T47D (cell line): ENCODE data around the gene FBXL5.

ENCODE experiments used
- DNase-seq, 2 experiments: peaks; one replicate each; pipeline versions ENCODE4 v3.0.0 to v3.0.0-alpha.2; 2011 to 2012; ENCODE audit warnings: low read depth in 1 of 2, low spot score in 1 of 2
- JUND ChIP-seq: IDR thresholded peaks from 2 replicates; pipeline ENCODE4 v1.6.1; 2012; ENCODE audit warnings: low read depth
- in situ Hi-C: cut with HindIII; loops from 2 replicates; pipeline ENCODE4 v1.10.0; 2016; ENCODE audit warnings: low sequenced_read_pairs, low pct_unique_long_range_greater_than_20kb

FBXL5 gene

DNA sequence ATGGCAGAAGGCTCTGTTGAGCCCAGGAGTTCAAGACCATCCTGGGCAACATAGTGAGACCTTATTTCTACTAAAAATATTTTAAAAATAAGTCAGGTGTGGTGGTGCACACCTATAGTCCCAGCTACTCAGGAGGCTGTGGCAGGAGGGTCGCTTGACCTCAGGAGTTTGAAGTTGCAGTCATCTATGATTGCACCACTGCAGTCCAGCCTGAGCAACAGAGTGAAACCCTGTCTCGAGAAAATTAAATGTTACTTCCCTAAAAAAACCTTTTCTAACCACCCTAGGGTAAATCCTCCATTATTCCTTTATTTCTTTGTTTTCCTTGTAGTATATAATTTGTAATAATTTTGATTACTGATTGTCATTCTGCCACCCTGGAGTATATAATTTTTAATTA, 34.4 kb upstream of the FBXL5 start:
- no peak for TF ChIP-seq JUND
- in situ Hi-C loops: no loop called here
- DNase-seq: no peak

DNA sequence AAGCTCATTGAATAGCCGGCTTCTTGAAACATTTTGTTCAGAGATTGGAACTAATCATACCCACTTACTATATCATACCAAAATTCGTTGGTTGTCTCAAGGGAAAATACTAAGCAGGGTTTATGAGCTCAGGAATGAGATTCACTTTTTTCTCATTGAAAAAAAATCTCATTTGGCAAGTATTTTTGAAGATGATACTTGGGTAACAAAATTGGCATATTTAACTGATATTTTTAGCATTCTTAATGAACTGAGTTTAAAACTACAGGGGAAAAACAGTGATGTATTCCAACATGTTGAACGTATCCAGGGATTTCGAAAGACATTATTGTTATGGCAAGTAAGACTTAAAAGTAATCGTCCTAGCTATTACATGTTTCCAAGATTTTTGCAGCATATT, 32.9 kb upstream of the FBXL5 start:
- no peak for TF ChIP-seq JUND
- in situ Hi-C loops: no loop called here
- DNase-seq: no peak

DNA sequence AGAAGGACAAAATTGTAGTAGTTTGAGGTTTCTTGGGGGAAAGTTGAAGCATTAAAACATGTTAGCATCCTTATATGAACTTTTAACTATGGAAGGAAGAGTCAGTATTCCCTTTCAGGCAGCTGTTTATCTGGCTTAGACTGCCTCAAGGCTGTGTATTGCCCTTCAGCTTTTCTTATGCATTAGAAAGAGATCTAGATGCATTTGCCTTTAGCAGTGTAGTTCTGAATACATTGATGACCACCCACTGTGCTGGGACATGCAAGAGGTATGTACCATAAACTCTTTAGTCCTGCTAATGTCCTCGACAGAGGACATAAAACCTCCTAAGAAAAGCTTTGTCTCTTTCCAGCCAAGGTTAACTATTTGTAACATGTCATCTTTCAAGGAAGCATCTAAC, 29.3 kb upstream of the FBXL5 start:
- in situ Hi-C loops: no loop called here
- no peak for TF ChIP-seq JUND
- no peak for DNase-seq

DNA sequence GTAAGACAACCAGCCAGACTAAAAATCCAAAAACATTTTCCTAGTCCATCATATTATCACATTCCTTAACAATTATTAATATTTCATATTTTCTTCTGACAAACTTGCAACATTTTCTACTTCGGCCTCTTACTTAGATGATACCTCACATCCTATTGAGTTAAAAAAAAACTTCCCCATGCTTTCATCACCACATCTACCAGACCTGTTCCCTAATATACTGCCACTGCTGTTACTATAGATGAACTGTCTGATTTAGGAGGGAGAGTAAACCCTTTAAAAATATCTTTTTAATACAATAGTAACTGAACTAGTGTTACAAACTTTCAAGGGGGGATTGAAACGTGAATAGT, 28.0 kb upstream of the FBXL5 start:
- no peak for TF ChIP-seq JUND
- in situ Hi-C loops: no loop called here
- no peak for DNase-seq

DNA sequence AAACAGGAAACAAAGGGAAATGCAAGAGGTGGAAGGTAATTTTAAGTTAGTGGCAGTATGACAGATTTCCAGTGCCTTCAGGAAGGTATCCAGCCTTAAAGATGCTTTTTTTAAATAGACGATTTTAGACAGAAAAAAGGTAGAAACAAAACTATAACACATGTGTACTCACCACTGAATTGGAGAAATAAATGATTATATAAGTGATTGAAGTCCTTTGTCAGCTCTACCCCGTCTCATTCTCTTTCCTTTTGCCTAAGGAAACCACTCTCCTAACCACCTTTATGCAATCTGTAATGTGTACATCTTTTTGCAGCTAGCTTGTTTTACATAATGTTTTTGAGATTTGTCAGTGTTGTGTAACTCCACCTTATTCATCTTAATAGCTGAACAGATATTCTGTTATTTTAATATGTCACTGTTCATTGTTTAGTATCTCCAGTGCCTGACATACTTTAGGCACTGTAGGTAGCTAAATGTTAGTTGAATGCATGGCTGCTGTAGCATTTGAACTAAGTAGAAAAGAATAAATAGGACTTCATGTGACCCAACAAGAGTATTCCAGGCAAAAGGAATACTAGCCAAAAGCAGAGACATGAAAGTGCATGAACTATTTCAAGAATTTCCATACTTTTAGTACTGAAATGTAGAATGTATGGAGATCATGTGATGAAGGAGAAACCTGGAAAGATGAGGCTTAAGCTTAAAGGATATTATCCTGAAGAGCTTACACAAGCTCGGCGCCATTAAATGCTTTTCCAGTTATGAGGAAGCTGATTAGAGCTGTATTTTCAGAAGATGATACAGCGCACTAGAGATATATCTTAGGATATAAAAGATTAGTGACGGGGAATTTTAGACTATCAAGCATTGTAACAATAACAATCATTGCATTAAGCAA, 27.3 kb upstream of the FBXL5 start:
- in situ Hi-C loops: no loop called here
- DNase-seq: no peak
- TF ChIP-seq JUND: no peak

DNA sequence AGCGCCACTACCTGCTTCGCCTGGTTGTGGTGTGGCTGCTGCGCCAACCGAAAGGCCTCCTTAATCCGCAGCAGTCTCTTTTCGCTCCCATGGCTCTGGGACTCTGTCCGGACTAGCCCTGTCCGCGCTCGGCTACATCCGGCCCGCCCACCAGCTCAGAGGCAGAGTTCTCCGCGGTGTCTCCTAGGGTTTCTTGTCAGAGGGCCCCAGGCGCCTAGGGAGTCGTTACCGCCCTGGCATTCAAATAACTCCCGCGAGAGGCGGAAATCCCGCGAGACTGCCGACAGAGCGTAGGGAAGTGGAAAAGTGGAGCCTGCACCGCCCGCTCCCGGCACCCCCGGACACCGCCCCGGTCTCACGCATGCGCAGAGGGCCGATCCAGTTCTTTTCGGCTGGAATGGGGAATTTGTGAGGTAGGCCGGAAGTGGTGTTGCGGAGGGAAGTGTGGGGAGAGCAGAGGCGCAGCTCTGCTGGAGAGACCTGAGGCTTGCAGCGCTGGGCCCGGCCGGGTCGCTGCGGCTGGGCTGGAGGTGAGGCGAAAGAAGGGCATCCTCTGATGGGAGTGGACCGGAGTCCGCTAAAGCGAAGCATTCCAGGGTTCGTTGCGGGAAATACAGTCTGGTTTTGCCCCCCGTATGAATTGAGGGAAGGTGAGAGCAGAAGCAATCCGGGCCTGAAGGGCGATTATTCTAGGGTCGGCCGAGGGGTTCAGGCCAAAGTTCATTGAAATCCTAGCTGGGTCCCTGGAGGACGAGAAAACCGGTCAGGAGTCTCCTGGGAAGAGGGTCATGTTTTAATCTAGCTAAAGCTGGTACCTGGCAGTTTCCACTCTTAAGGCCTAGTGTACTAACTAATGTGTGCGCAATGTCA, 26.4 kb upstream of the FBXL5 start, which contains the start of gene FAM200B:
Gene FAM200B, plus strand, starts transcription at position 456 of the 870 bp plus-strand sequence. CDS start 5,151 bp downstream, outside the sequence.
- no peak for TF ChIP-seq JUND
- in situ Hi-C loops: no loop called here
- DNase-seq: peak; percentile 79 to 98

DNA sequence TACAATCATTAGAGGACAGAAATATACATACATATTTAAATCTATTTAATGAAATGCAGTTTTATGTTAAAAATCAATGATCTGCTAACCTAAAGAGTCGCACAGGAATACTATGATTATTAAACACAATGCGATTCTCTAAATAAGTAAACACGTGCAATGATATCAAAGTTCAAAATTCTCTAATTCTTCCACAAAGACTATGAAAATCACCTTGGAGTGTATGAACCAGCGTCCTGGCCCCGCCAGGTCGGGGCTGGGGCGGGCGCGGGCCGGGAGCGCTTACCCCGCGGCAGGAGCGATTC, 25.9 kb upstream of the FBXL5 start:
- in situ Hi-C loops: no loop called here
- no peak for DNase-seq
- no peak for TF ChIP-seq JUND

DNA sequence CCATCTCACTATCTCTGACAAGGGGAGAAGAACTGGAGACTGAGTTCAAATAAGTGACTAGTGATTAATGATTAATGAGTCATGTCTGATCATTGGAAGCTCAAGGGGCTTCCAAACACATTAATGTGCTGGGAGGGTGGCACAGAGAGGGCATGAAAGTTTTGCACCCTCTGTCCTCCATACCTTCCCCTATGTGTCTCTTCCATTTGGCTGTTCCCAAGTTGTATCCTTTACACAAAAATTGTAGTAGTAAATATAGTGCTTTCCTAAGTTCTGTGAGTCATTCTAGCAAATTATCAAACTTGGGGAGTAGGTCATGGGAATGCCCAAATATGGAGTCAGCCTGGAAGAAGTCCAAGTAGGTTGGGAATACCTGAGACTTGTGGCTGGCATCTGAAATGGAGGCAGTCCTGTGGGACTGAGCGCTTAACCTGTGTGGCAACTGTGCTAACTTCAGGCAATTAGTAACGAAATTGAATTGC, 22.4 kb upstream of the FBXL5 start:
- in situ Hi-C loops: no loop called here
- peak in 1 of 2 experiments; percentile 90 for DNase-seq
- TF ChIP-seq JUND: no peak

DNA sequence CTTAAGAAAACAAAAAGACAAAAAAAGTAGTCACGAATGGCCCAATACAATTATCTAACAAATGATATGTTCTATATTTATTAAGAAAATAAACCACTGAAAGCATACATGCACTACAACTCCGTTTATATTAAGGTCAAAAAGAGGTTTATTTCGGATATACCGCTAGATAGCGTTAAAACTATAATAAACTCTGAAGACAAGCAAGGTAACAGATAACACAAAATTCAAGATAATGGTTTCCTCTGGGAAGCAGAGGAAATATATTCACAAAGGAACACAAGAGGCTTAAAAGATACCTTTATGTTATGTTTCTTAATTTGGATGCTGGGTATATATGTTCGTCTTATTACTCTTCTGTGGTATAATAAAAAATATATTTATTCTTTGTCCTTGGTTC, 21.7 kb upstream of the FBXL5 start:
- in situ Hi-C loops: no loop called here
- no peak for TF ChIP-seq JUND
- DNase-seq: no peak

DNA sequence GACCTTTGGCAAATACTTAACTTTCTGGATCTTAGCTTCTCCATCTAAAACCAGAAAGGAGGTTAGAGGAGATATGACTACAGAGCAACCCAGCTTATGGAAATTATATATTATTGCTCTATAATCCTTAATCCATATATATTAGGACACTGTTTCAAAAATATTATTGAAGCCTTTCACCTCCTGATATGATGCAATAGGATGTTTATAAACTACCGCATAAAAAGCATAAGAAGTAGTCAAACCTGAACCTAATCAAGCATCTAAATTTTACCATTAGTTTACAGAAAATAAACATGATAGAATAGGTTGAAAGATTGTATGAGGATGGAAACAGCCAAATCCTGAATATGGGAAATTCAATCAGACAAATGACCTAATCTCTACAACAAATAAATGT, 20.9 kb upstream of the FBXL5 start:
- no peak for DNase-seq

DNA sequence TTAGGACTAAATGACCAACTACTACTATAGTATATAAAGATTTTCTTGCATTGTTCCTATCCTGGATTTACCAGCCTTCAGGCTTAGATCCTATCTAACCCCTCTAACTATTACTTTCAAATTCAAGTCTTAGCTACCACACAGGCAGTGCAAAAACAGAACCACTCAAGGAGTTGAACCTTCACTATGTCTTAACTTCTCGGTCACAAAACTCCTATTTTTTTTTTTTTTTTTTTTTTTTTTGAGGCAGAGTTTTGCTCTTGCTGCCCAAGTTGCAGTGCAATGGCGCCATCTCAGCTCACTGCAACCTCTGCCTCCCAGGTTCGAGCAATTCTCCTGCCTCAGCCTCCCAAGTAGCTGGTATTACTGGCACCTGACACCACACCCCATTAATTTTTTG, 20.2 kb upstream of the FBXL5 start:
- in situ Hi-C loops: no loop called here
- no peak for TF ChIP-seq JUND
- DNase-seq: no peak

More for the DNA sequence above, 20.9 kb upstream of the FBXL5 start:
- TF ChIP-seq JUND: no peak
- in situ Hi-C loops: no loop called here

DNA sequence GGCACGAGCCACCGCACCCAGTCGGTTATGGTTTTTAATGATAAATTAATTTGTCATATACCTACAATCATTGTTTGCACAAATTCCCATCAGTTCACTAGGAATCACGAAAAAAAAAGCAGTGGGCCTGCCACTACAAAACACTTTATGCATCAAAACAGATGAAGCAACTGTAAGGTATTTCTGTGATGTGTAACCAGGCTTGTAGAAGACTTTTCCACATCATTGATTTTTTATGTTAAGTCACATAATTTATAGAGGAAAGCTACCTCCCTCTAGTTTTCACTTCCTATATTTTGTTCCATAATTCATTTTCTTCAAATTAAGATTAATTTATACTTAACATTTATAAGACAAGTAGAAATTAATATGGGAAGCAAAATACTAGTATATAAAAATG, 19.8 kb upstream of the FBXL5 start:
- DNase-seq: no peak
- no peak for TF ChIP-seq JUND
- in situ Hi-C loops: no loop called here

DNA sequence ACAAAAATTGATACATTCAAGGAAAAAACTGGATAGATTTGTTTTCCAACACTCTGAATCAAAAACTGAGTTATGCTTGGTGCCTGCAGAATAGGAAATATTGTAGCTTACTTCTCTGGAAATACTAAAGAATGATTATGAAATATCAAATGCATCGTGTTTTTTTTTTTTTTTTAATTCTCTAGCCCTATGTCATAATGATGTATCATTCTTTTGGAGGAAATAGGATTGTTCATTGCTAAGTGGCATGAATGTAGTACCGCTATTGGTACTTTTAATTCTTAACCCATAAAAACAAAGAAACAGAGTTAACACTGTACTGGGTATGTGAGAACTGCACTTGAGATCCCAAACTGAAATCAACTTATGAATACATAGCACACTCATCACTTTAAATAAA, 18.9 kb upstream of the FBXL5 start:
- no peak for DNase-seq
- in situ Hi-C loops: no loop called here
- no peak for TF ChIP-seq JUND
